Occipital lobe (tissue), 2 donors: ENCODE results near the gene SDK2. TPM values are rescaled to one million over a fixed set of nuclear protein-coding genes. Genes with fewer than 3 reads are reported as not detected.
"Not testable (repeated sequence)": the region's sequence is repeated elsewhere in the genome, so short reads cannot be mapped to it uniquely, and the experiment has no call there.

ENCODE experiments used
- DNase-seq: peaks from one replicate; lab custom pipeline; 2025; lab: John Stamatoyannopoulos, UW
- total RNA-seq: library from RNA; depleted of rRNA; stranded (reverse); fragments of >200 nt; gene quantifications from one replicate; pipeline ENCODE4 v1.2.3, GENCODE V29; 2014

Gene SDK2
- total RNA-seq, 1 donor from 2014 or later: 6.9 TPM

GRCh38 chr17:73489991-73490390, 154.3 kb downstream of the SDK2 start:
- no peak for DNase-seq

- no peak for DNase-seq
These were observed 154.9 kb downstream of the SDK2 start for GRCh38 chr17:73489333-73489732.

GRCh38 chr17:73485130-73485529, 159.1 kb downstream of the SDK2 start:
- DNase-seq: no peak

GRCh38 chr17:73482894-73483293, 161.4 kb downstream of the SDK2 start:
- DNase-seq: no peak

GRCh38 chr17:73482251-73482716, 162.0 kb downstream of the SDK2 start:
- DNase-seq: no peak

GRCh38 chr17:73481676-73482075, 162.6 kb downstream of the SDK2 start:
- DNase-seq: no peak

- peak; percentile 44 for DNase-seq
These were observed 163.5 kb downstream of the SDK2 start for GRCh38 chr17:73480740-73481139.

GRCh38 chr17:73478768-73479424, 165.3 kb downstream of the SDK2 start:
- no peak for DNase-seq

- DNase-seq: no peak
These were observed 165.9 kb downstream of the SDK2 start for GRCh38 chr17:73478334-73478733.

GRCh38 chr17:73476890-73477350, 167.3 kb downstream of the SDK2 start:
- DNase-seq: peak; percentile 47

- no peak for DNase-seq
These were observed 169.8 kb downstream of the SDK2 start for GRCh38 chr17:73474370-73474988.

- DNase-seq: not testable (repeated sequence)
These were observed 171.5 kb downstream of the SDK2 start for GRCh38 chr17:73472715-73473114.

GRCh38 chr17:73471924-73472323, 172.3 kb downstream of the SDK2 start:
- no peak for DNase-seq

GRCh38 chr17:73470316-73470826, 173.9 kb downstream of the SDK2 start:
- no peak for DNase-seq

GRCh38 chr17:73469311-73469710, 174.9 kb downstream of the SDK2 start:
- no peak for DNase-seq

- no peak for DNase-seq
These were observed 176.0 kb downstream of the SDK2 start for GRCh38 chr17:73468221-73468620.

GRCh38 chr17:73467651-73468050, 176.6 kb downstream of the SDK2 start:
- DNase-seq: no peak

GRCh38 chr17:73466704-73467433, 177.4 kb downstream of the SDK2 start:
- DNase-seq: no peak

GRCh38 chr17:73465953-73466230, 178.4 kb downstream of the SDK2 start:
- DNase-seq: no peak

- no peak for DNase-seq
These were observed 178.9 kb downstream of the SDK2 start for GRCh38 chr17:73465130-73465952.

- no peak for DNase-seq
These were observed 179.8 kb downstream of the SDK2 start for GRCh38 chr17:73464447-73464846.

GRCh38 chr17:73463821-73464220, 180.4 kb downstream of the SDK2 start:
- DNase-seq: no peak
